OCI-LY3 (cell line): ENCODE results near the gene PDE4D.

Experiments used
- H2AFZ ChIP-seq: fragments of 200-600, 300-600 bp; shearing (Covaris generic); 2 replicates; pipeline ENCODE4 v1.6.0; 2014; ENCODE audit warnings: antibody characterized with exemption, low read depth, low read length
- H3K27ac ChIP-seq: fragments of 200-600, 300-600 bp; sonication (generic); 2 replicates; pipeline ENCODE4 v1.5.1; 2014; ENCODE audit warnings: mild to moderate bottlenecking, low read length, moderate library complexity, mixed read lengths
- H3K27me3 ChIP-seq: fragments of 200-600, 300-600 bp; sonication (generic); 2 replicates; pipeline ENCODE4 v1.6.1; 2014; ENCODE audit warnings: low read depth, low read length, mixed read lengths
- H3K36me3 ChIP-seq: fragments of 200-600, 300-600 bp; sonication (generic); replicated peaks from 2 replicates; pipeline ENCODE3; 2014; ENCODE audit warnings: low read depth, low read length, mixed read lengths
- H3K4me1 ChIP-seq: fragments of 300-600, 200-600 bp; sonication (generic); 2 replicates; pipeline ENCODE4 v1.6.1; 2014; ENCODE audit warnings: low read length, mixed read lengths
- H3K4me2 ChIP-seq: fragments of 200-600, 300-600 bp; sonication (generic); 2 replicates; pipeline ENCODE4 v1.6.1; 2014; ENCODE audit warnings: low read length, mixed read lengths
- H3K4me3 ChIP-seq: fragments of 300-600, 200-600 bp; sonication (generic); 2 replicates; pipeline ENCODE4 v1.5.1; 2014; ENCODE audit warnings: antibody characterized with exemption, mild to moderate bottlenecking, low read length, moderate library complexity
- H3K79me2 ChIP-seq: fragments of 300-600, 200-600 bp; shearing (Covaris generic); 2 replicates; pipeline ENCODE4 v1.6.1; 2014; ENCODE audit warnings: mild to moderate bottlenecking, low read length, mixed read lengths
- H3K9ac ChIP-seq: fragments of 300-600, 200-600 bp; shearing (Covaris generic); 2 replicates; pipeline ENCODE4 v1.6.0; 2014; ENCODE audit warnings: mild to moderate bottlenecking, low read length, moderate library complexity
- H3K9me3 ChIP-seq: fragments of 200-600, 300-600 bp; shearing (Covaris generic); 2 replicates; pipeline ENCODE4 v1.6.1; 2014; ENCODE audit warnings: low read length, mixed read lengths; ENCODE audit not compliant: insufficient read depth
- H4K20me1 ChIP-seq: fragments of 200-600, 300-600 bp; sonication (generic); 2 replicates; pipeline ENCODE4 v1.6.1; 2016; ENCODE audit warnings: low read length, mixed read lengths; ENCODE audit not compliant: insufficient read depth
- EZH2phosphoT487 ChIP-seq: fragments of 200-600 bp; shearing (Covaris generic); IDR thresholded peaks from 2 replicates; pipeline ENCODE4 v1.6.1; 2018; ENCODE audit warnings: antibody characterized with exemption, mixed run types, low read depth
- TF ChIP-seq, protein P1 (sequence below): fragments of 200-600, 300-600 bp; sonication (generic); IDR thresholded peaks from 2 replicates; pipeline ENCODE4 v1.5.1; 2014; ENCODE audit warnings: antibody characterized with exemption, low read length, low read depth

PDE4D gene

GRCh38 chr5:59449905-59450644, 443.5 kb downstream of the PDE4D start:
- Histone ChIP-seq H3K9ac (no peak overlapping the region), H3K79me2 (no peaks in the 10 kb centered on the region), H4K20me1 (no peaks in the 10 kb centered on the region), H3K36me3 (no peaks in the 10 kb centered on the region), H3K27ac (no peak overlapping the region), H3K27me3 (no peaks in the 10 kb centered on the region), H3K4me3 (no peak overlapping the region), H3K4me2 (no peak overlapping the region), H3K9me3 (no peaks in the 10 kb centered on the region), H2AFZ (no peak overlapping the region), H3K4me1 (no peaks in the 10 kb centered on the region)
- TF ChIP-seq, protein P1, sequence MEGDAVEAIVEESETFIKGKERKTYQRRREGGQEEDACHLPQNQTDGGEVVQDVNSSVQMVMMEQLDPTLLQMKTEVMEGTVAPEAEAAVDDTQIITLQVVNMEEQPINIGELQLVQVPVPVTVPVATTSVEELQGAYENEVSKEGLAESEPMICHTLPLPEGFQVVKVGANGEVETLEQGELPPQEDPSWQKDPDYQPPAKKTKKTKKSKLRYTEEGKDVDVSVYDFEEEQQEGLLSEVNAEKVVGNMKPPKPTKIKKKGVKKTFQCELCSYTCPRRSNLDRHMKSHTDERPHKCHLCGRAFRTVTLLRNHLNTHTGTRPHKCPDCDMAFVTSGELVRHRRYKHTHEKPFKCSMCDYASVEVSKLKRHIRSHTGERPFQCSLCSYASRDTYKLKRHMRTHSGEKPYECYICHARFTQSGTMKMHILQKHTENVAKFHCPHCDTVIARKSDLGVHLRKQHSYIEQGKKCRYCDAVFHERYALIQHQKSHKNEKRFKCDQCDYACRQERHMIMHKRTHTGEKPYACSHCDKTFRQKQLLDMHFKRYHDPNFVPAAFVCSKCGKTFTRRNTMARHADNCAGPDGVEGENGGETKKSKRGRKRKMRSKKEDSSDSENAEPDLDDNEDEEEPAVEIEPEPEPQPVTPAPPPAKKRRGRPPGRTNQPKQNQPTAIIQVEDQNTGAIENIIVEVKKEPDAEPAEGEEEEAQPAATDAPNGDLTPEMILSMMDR = 0 out of 2 replicates have a peak, but pooled peaks have one; percentile 12
- TF ChIP-seq EZH2phosphoT487 = no peak

DNA sequence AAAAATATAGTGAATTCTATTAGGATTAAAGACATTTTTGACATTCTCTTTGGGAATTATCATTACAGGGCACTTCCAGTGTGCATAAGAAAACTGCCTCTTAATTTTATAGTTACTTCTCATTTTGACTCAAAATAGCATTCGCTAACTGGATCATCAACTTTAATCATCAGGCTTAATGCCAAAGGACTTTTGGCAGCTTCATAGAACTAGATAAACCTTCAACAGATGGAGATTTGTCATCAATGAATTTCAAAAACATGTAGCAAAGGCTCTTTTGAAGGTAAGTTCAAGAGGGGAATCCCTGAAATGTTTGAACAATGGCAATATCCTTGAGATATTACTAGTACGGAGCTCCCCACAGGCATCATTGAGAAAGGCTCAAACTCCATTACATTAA, 447.2 kb downstream of the PDE4D start:
- H2AFZ ChIP-seq = no peak overlapping the region
- no peaks in the 10 kb centered on the region for H3K4me1 ChIP-seq
- H3K79me2 ChIP-seq = no peaks in the 10 kb centered on the region
- no peak overlapping the region for H3K4me2 ChIP-seq
- H3K36me3 ChIP-seq = no peaks in the 10 kb centered on the region
- no peak overlapping the region for H3K9ac ChIP-seq
- TF ChIP-seq EZH2phosphoT487 = no peak
- TF ChIP-seq, protein P1 = no peak
- no peaks in the 10 kb centered on the region for H3K9me3 ChIP-seq
- H3K27me3 ChIP-seq = no peaks in the 10 kb centered on the region
- H3K4me3 ChIP-seq = no peak overlapping the region
- no peak overlapping the region for H3K27ac ChIP-seq
- H4K20me1 ChIP-seq = no peaks in the 10 kb centered on the region

DNA sequence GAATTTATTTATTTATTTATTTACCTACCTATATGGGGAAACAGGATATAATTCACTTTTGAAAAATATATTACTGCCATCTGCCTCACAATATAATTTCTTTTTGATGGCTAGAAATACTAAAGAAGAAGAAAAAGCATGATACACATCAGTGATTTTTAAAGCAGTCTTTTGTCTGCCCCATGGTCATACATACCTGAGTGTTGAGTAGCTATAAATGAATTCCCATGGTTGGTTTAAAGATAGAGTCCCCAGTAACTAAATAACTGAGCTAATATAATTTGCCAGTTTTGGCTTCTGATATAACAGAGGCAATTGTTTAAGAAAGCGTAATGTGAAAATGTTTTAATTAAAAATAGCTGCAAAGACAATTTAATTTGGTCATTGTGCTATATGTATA, 447.8 kb downstream of the PDE4D start:
- no peaks in the 10 kb centered on the region for H3K9me3 ChIP-seq
- no peaks in the 10 kb centered on the region for H3K27me3 ChIP-seq
- H2AFZ ChIP-seq = no peak overlapping the region
- H3K9ac ChIP-seq = no peak overlapping the region
- H3K27ac ChIP-seq = no peak overlapping the region
- no peak overlapping the region for H3K4me2 ChIP-seq
- no peaks in the 10 kb centered on the region for H3K36me3 ChIP-seq
- H3K4me3 ChIP-seq = no peak overlapping the region
- no peaks in the 10 kb centered on the region for H3K79me2 ChIP-seq
- TF ChIP-seq EZH2phosphoT487 = no peak
- TF ChIP-seq, protein P1 = no peak
- no peaks in the 10 kb centered on the region for H4K20me1 ChIP-seq
- no peaks in the 10 kb centered on the region for H3K4me1 ChIP-seq

DNA sequence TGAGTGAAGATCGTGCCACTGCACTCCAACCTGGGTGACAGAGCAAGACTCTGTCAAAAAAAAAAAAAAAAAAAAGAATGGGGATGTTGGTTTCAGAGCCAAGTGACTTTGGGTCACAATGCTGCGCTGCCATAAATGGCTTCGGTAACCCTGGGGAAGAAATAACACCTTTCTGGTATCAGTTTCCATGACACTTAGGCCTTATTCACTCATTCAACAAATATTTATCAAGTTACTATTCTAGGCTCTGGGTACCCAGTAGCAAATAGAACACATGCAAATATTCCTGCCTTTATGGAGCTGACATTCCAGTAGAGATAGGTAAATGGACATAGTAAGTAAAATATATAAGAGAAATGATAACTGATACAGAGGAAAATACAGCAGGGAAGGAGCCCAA, 454.2 kb downstream of the PDE4D start:
- Histone ChIP-seq H3K4me1 (no peaks in the 10 kb centered on the region), H3K36me3 (no peaks in the 10 kb centered on the region), H3K9me3 (no peaks in the 10 kb centered on the region), H3K9ac (no peak overlapping the region), H3K27me3 (no peaks in the 10 kb centered on the region), H2AFZ (no peak overlapping the region), H3K79me2 (no peaks in the 10 kb centered on the region), H3K4me3 (no peak overlapping the region), H4K20me1 (no peaks in the 10 kb centered on the region), H3K27ac (no peak overlapping the region), H3K4me2 (no peak overlapping the region)
- no peak for TF ChIP-seq EZH2phosphoT487
- TF ChIP-seq, protein P1 = no peak
